Hindlimb muscle (tissue), 1 donor: ENCODE data around the gene PTPRN2. TPM values are rescaled to one million over a fixed set of nuclear protein-coding genes. Genes with fewer than 3 reads are reported as not detected.

Source experiments
- DNase-seq: peaks from one replicate; pipeline ENCODE4 v3.0.0-alpha.2; 2013
- polyA plus RNA-seq: library from polyadenylated mRNA; unstranded; fragments of 120-200 nt; gene quantifications from one replicate; pipeline ENCODE4 v1.2.1, GENCODE V29; 2013; ENCODE audit not compliant: insufficient read length

The PTPRN2 gene
- polyA plus RNA-seq, 1 donor: 2.0 TPM

GRCh38 chr7:157818701-157819454 lies 768.7 kb downstream of the PTPRN2 start:
- no peak for DNase-seq

GRCh38 chr7:157817944-157818700 lies 769.5 kb downstream of the PTPRN2 start:
- DNase-seq: no peak

- no peak for DNase-seq
These were observed 770.2 kb downstream of the PTPRN2 start for GRCh38 chr7:157817433-157817832.

- DNase-seq: no peak
These were observed 770.9 kb downstream of the PTPRN2 start for GRCh38 chr7:157816526-157817250.

GRCh38 chr7:157816086-157816485 lies 771.5 kb downstream of the PTPRN2 start:
- DNase-seq: no peak

- DNase-seq: no peak
These were observed 772.0 kb downstream of the PTPRN2 start for GRCh38 chr7:157815706-157816022.

GRCh38 chr7:157814931-157815705 lies 772.5 kb downstream of the PTPRN2 start:
- DNase-seq: no peak

GRCh38 chr7:157813741-157814661 lies 773.6 kb downstream of the PTPRN2 start:
- no peak for DNase-seq

GRCh38 chr7:157813053-157813452 lies 774.6 kb downstream of the PTPRN2 start:
- no peak for DNase-seq

GRCh38 chr7:157811946-157812345 lies 775.7 kb downstream of the PTPRN2 start:
- DNase-seq: no peak

- DNase-seq: no peak
These were observed 777.5 kb downstream of the PTPRN2 start for GRCh38 chr7:157809863-157810851.

GRCh38 chr7:157809154-157809862 lies 778.3 kb downstream of the PTPRN2 start:
- no peak for DNase-seq

- no peak for DNase-seq
These were observed 779.6 kb downstream of the PTPRN2 start for GRCh38 chr7:157808042-157808441.

GRCh38 chr7:157807510-157807909 lies 780.1 kb downstream of the PTPRN2 start:
- DNase-seq: no peak

GRCh38 chr7:157806711-157807110 lies 780.9 kb downstream of the PTPRN2 start:
- DNase-seq: no peak

- DNase-seq: no peak
These were observed 781.9 kb downstream of the PTPRN2 start for GRCh38 chr7:157805713-157806112.

GRCh38 chr7:157803906-157804305 lies 783.7 kb downstream of the PTPRN2 start:
- DNase-seq: no peak

- no peak for DNase-seq
These were observed 785.5 kb downstream of the PTPRN2 start for GRCh38 chr7:157801971-157802675.

- DNase-seq: no peak
These were observed 786.5 kb downstream of the PTPRN2 start for GRCh38 chr7:157801113-157801512.
